KG1 (cell line): ENCODE results near the gene KCNIP4.

Source experiments
- DNase-seq: peaks from one replicate; lab custom pipeline; 2025; lab: John Stamatoyannopoulos, UW

The KCNIP4 gene

GRCh38 chr4:21457086-21457840, 491.3 kb downstream of the KCNIP4 start:
- DNase-seq: no peak

GRCh38 chr4:21454831-21455230, 493.7 kb downstream of the KCNIP4 start:
- DNase-seq: no peak

GRCh38 chr4:21454201-21454600, 494.4 kb downstream of the KCNIP4 start:
- DNase-seq: no peak

GRCh38 chr4:21452931-21453330, 495.6 kb downstream of the KCNIP4 start:
- no peak for DNase-seq

GRCh38 chr4:21451032-21451431, 497.5 kb downstream of the KCNIP4 start:
- DNase-seq: no peak

- no peak for DNase-seq
Measured at GRCh38 chr4:21450331-21450730, 498.2 kb downstream of the KCNIP4 start.

- DNase-seq: no peak
Measured at GRCh38 chr4:21447301-21448054, 501.1 kb downstream of the KCNIP4 start.

- DNase-seq: no peak
Measured at GRCh38 chr4:21420166-21420565, 528.4 kb downstream of the KCNIP4 start.

GRCh38 chr4:21415728-21416127, 532.8 kb downstream of the KCNIP4 start:
- no peak for DNase-seq

- DNase-seq: no peak
Measured at GRCh38 chr4:21413807-21414370, 534.7 kb downstream of the KCNIP4 start.

GRCh38 chr4:21411086-21411485, 537.5 kb downstream of the KCNIP4 start:
- DNase-seq: no peak

GRCh38 chr4:21410372-21410771, 538.2 kb downstream of the KCNIP4 start:
- DNase-seq: no peak

GRCh38 chr4:21387683-21388082, 560.9 kb downstream of the KCNIP4 start:
- DNase-seq: no peak

GRCh38 chr4:21386166-21386780, 562.3 kb downstream of the KCNIP4 start:
- no peak for DNase-seq

- DNase-seq: no peak
Measured at GRCh38 chr4:21385706-21386105, 562.9 kb downstream of the KCNIP4 start.

- DNase-seq: no peak
Measured at GRCh38 chr4:21384609-21385008, 564.0 kb downstream of the KCNIP4 start.

GRCh38 chr4:21380861-21381260, 567.7 kb downstream of the KCNIP4 start:
- no peak for DNase-seq

- DNase-seq: no peak
Measured at GRCh38 chr4:21377046-21377445, 571.5 kb downstream of the KCNIP4 start.

- DNase-seq: no peak
Measured at GRCh38 chr4:21376176-21376575, 572.4 kb downstream of the KCNIP4 start.

GRCh38 chr4:21374641-21375368, 573.8 kb downstream of the KCNIP4 start:
- DNase-seq: no peak

- DNase-seq: no peak
Measured at GRCh38 chr4:21367567-21367966, 581.0 kb downstream of the KCNIP4 start.

GRCh38 chr4:21366840-21367239, 581.7 kb downstream of the KCNIP4 start:
- no peak for DNase-seq
